Measurements from ENCODE around the gene GNL3L.
"Not testable (repeated sequence)": the region's sequence is repeated elsewhere in the genome, so short reads cannot be mapped to it uniquely, and the experiment has no call there.

GNL3L gene

GRCh38 chrX:54560411-54560810 is 30.4 kb downstream of the GNL3L start:
- DNase-seq: no peak

- DNase-seq: no peak
These were observed 31.6 kb downstream of the GNL3L start for GRCh38 chrX:54561622-54562021.

DNA sequence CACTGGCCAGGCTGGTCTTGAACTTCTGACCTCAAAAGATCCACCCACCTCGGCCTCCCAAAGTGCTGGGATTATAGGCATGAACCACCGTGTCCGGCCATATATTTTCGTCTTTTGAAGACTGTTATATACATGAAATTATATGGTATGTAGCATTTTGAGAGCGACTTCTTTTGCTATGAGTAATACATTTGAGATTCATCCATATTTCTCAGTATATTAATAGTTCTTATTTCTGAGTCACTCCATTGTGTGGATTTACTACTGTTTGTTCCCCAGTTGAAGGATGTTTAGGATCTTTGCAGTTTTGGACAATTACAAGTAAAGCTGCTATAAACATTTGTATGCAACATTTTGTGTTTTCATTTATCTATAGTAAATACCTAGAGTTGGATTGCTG is 34.9 kb downstream of the GNL3L start:
- DNase-seq: no peak

DNA sequence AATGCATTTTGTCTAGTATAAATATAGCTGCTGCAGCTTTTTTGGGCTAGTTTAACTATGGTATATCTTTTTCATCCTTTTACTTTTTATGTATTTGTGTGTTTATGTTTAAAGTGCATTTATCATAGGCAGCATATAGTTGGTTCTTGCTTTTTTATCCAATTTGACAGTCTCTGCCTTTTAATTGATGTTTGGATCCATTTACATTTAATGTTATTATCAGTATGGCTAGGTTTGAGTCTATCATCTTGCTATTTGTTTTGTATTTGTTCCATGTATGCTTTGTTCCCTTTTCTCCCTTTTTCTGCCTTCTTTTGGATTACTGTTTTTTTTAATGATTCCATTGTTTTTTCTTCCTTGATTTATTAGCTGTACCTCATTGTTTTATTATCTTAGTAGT is 40.3 kb downstream of the GNL3L start:
- no peak for DNase-seq

DNA sequence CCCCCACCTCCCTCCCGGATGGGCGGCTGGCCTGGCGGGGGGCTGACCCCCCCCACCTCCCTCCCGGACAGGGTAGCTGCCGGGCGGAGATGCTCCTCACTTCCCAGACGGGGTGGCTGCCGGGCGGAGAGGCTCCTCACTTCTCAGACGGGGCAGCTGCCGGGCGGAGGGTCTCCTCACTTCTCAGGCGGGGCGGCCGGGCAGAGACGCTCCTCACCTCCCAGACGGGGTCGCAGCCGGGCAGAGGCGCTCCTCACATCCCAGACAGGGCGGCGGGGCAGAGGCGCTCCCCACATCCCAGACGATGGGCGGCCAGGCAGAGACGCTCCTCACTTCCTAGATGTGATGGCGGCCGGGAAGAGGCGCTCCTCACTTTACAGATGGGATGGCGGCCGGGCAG is 42.6 kb downstream of the GNL3L start:
- DNase-seq: not testable (repeated sequence)

- DNase-seq: no peak
These were observed 67.7 kb downstream of the GNL3L start for GRCh38 chrX:54597728-54598127.

- no peak for DNase-seq
These were observed 72.5 kb downstream of the GNL3L start for GRCh38 chrX:54602563-54602962.

All from activated effector memory CD4-positive, alpha-beta T cell treated with anti-CD3 and anti-CD28 coated beads, Interleukin-2, amount 50 U/mL, for 16 hours (primary cell).